Ectodermal cell (in vitro differentiated cells): ENCODE results near the gene PGAP6.
"Not testable (repeated sequence)": the region's sequence is repeated elsewhere in the genome, so short reads cannot be mapped to it uniquely, and the experiment has no call there.

Source experiments
- H3K27ac ChIP-seq: 2 replicates; pipeline ENCODE4 v1.7.0; 2013; ENCODE audit warnings: mild to moderate bottlenecking, low read depth, low read length; ENCODE audit not compliant: insufficient read depth, poor library complexity, severe bottlenecking
- H3K27me3 ChIP-seq: 2 replicates; pipeline ENCODE4 v1.7.0; 2013; ENCODE audit warnings: mild to moderate bottlenecking, low read length; ENCODE audit not compliant: insufficient read depth, control insufficient read depth, poor library complexity, severe bottlenecking
- H3K36me3 ChIP-seq: one replicate; pipeline ENCODE4 v1.7.0; 2013; ENCODE audit warnings: low read length; ENCODE audit not compliant: control insufficient read depth, insufficient read depth
- H3K4me1 ChIP-seq: one replicate; pipeline ENCODE4 v1.7.0; 2013; ENCODE audit warnings: low read length; ENCODE audit not compliant: control insufficient read depth, insufficient read depth
- H3K4me3 ChIP-seq: 2 replicates; pipeline ENCODE4 v1.7.0; 2013; ENCODE audit warnings: low read depth, low read length, control low read depth; ENCODE audit not compliant: insufficient read depth
- H3K9me3 ChIP-seq: 2 replicates; pipeline ENCODE4 v1.7.0; 2013; ENCODE audit warnings: mild to moderate bottlenecking, low read length, moderate library complexity; ENCODE audit not compliant: control insufficient read depth
- WGBS, 2 experiments: methylation state at CpG; one replicate each; pipeline ENCODE4 v1.1.7; 2013; ENCODE audit warnings: missing lambda C conversion rate in 2 of 2; 5-methylcytosine and 5-hydroxymethylcytosine counted together

PGAP6 gene

DNA sequence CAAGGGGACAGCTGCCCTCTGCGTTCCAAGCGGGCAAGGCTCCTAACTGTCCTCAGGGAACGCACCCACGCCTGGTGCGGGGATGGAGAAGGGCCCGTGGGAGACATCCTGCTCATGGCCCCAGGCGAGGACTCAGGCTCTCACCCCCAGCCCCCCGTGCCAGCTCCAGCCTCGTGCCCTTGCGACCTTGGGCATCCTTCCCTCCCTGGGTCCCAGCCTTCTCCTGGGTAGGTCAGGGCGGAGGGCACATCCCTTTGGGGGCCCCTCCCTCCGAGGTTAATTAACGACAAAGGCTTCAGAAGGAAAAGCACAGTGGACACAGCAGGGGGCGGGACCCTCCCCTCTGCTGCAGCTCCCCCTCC is 3.0 kb downstream of the PGAP6 start:
- H3K36me3 ChIP-seq: no peaks in the 10 kb centered on the region

GRCh38 chr16:378113-378820 is 3.5 kb downstream of the PGAP6 start:
- not testable (repeated sequence) for H3K36me3 ChIP-seq, H3K9me3 ChIP-seq, H3K27ac ChIP-seq, H3K4me3 ChIP-seq
- Histone ChIP-seq H3K4me1 (peaks cover 14% of the 10 kb centered on the region), H3K27me3 (peaks cover 13% of the 10 kb centered on the region)
- WGBS, 2 experiments: 87 to 88% methylated on average over 31 to 35 of the region's 36 CpGs

More for the DNA sequence above, 3.0 kb downstream of the PGAP6 start:
- WGBS, 2 experiments: 69 to 73% methylated on average over 14 of the region's 14 CpGs
- peaks cover 19% of the 10 kb centered on the region for H3K27me3 ChIP-seq
- H3K4me1 ChIP-seq: peaks cover 19% of the 10 kb centered on the region
- no peak overlapping the region for H3K4me3 ChIP-seq
- H3K9me3 ChIP-seq: no peaks in the 10 kb centered on the region
- H3K27ac ChIP-seq: no peak overlapping the region

DNA sequence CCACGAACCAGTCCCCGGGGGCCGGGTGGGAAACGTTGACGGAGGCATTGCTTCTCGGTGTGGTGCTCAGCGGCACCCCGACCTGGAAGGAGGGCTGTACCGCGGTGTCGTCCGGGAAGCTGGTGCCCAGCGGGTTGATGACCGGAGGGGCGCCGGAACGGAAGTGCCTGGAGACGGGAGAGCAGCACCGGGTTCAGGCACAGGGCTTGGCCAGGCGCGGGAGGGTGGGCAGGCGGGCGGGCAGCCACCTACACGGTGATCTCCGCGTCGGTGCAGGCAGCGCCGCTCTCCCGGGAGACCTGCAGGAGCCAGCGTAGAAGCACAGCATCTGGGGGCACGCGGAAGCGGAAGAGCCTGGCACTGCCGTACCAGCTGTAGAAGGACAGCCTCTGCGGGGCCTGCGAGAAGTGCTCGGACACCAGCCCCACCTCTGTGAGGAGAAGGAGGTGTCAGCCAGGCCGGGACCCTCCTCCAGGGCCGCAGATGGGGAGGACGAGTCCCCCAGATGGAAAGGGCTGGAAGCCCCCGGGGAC is 4.3 kb downstream of the PGAP6 start:
- Histone ChIP-seq H3K4me1 (peaks cover 7% of the 10 kb centered on the region), H3K4me3 (no peak overlapping the region), H3K27me3 (peaks cover 6% of the 10 kb centered on the region), H3K36me3 (no peaks in the 10 kb centered on the region), H3K9me3 (no peaks in the 10 kb centered on the region), H3K27ac (no peak overlapping the region)
- 91% methylated on average over 42 of the region's 42 CpGs for WGBS, 2 experiments

DNA sequence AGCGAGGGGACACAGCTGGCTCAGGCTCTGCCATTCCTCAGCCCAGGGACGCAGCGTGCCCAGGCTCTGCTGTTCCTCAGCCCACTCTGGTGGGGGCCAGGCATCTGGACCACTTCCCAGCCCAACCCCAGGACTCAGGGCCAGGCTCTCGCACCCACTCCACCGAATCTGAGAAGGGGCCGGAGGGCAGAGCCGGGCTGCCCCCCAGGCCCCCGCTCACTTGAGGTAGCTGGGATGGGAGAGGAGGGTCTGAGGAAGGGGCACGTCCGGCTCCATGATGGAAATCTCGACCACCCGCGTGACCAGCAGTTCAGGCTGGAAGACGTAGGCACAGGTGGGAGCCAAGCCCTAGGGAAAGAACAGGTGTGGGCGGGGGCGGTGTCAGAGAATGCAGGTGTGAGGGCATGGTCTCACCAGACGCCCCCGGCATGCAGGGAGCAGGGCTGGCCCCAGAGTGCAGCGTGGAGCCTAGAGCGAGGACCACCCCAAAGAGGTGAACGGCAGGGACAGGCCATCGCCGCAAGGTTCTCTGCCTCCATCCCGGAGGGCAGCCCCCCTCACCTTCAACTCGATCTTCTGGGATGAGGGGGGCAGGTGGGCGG is 4.9 kb downstream of the PGAP6 start:
- Histone ChIP-seq H3K4me3 (no peak overlapping the region), H3K9me3 (no peaks in the 10 kb centered on the region), H3K36me3 (no peaks in the 10 kb centered on the region), H3K27ac (no peak overlapping the region), H3K4me1 (peaks cover 7% of the 10 kb centered on the region), H3K27me3 (no peaks in the 10 kb centered on the region)
- WGBS, 2 experiments: 94 to 96% methylated on average over 26 of the region's 26 CpGs

GRCh38 chr16:375927-376816 is 5.6 kb downstream of the PGAP6 start:
- H3K36me3 ChIP-seq: no peaks in the 10 kb centered on the region
- no peaks in the 10 kb centered on the region for H3K27me3 ChIP-seq
- no peak overlapping the region for H3K4me3 ChIP-seq
- H3K27ac ChIP-seq: no peak overlapping the region
- 96 to 97% methylated on average over 44 of the region's 44 CpGs for WGBS, 2 experiments
- H3K9me3 ChIP-seq: no peaks in the 10 kb centered on the region
- H3K4me1 ChIP-seq: peaks cover 7% of the 10 kb centered on the region

GRCh38 chr16:375212-375611 is 6.6 kb downstream of the PGAP6 start:
- H3K36me3 ChIP-seq: no peaks in the 10 kb centered on the region
- H3K27ac ChIP-seq: no peak overlapping the region
- peaks cover 9% of the 10 kb centered on the region for H3K4me1 ChIP-seq
- WGBS, 2 experiments: 93 to 94% methylated on average over 23 of the region's 23 CpGs
- H3K4me3 ChIP-seq: no peak overlapping the region
- H3K27me3 ChIP-seq: no peaks in the 10 kb centered on the region
- no peaks in the 10 kb centered on the region for H3K9me3 ChIP-seq

- H3K27ac ChIP-seq: no peak overlapping the region
- H3K36me3 ChIP-seq: no peaks in the 10 kb centered on the region
- WGBS, 2 experiments: 95 to 97% methylated on average over 9 of the region's 9 CpGs
- H3K27me3 ChIP-seq: no peaks in the 10 kb centered on the region
- H3K4me1 ChIP-seq: peaks cover 14% of the 10 kb centered on the region
- no peak overlapping the region for H3K4me3 ChIP-seq
- H3K9me3 ChIP-seq: no peaks in the 10 kb centered on the region
Measured at GRCh38 chr16:374616-374926, 7.2 kb downstream of the PGAP6 start.

GRCh38 chr16:373848-374615 is 7.7 kb downstream of the PGAP6 start:
- Histone ChIP-seq H3K4me1 (peaks cover 11% of the 10 kb centered on the region), H3K27ac (no peak overlapping the region)

DNA sequence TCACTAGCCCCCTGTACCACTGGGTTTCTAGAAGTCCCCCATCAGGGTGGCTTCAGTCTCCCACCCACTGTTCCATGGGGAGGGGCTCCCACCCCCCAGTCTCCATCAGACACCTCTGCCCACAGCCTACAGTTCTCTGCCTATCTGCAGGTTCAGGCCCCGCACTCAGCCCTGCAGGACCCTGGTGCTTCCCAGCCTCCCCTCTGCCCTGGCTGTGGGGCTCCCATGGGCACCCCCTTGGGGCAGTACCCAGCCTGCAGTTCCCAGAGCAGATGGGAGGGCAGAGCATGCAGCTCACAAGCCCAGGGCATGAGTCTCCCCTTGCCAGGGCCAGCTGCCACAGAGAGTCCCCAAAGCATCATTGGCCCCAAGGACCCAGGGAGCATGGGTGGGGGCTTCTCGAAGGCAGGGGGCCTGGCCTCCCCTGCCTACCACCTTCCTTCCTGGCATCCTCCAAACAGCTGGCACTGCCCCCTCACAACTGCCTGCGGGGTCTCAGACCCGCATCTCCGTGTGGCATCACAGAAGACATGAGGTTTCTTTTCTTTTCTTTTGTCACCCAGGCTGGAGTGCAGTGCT is 8.7 kb downstream of the PGAP6 start:
- H3K9me3 ChIP-seq: no peaks in the 10 kb centered on the region
- H3K36me3 ChIP-seq: peaks cover 10% of the 10 kb centered on the region
- H3K27me3 ChIP-seq: no peaks in the 10 kb centered on the region
- peaks cover 10% of the 10 kb centered on the region for H3K4me1 ChIP-seq
- no peak overlapping the region for H3K27ac ChIP-seq
- H3K4me3 ChIP-seq: no peak overlapping the region
- 87 to 90% methylated on average over 5 of the region's 5 CpGs for WGBS, 2 experiments

More at GRCh38 chr16:373848-374615, 7.7 kb downstream of the PGAP6 start:
- no peak overlapping the region for H3K4me3 ChIP-seq
- no peaks in the 10 kb centered on the region for H3K9me3 ChIP-seq
- H3K27me3 ChIP-seq: no peaks in the 10 kb centered on the region
- WGBS, 2 experiments: 91 to 92% methylated on average over 44 of the region's 44 CpGs
- peaks cover under 1% of the 10 kb centered on the region for H3K36me3 ChIP-seq
